GM19193 (cell line): ENCODE results near the gene PRAMEF7.
"Not testable (repeated sequence)": the region's sequence is repeated elsewhere in the genome, so short reads cannot be mapped to it uniquely, and the experiment has no call there.

Source experiments
- POLR2A ChIP-seq: IDR thresholded peaks from 4 replicates; pipeline ENCODE4 v1.6.1; 2011; ENCODE audit not compliant: insufficient read depth, insufficient read length; ENCODE audit errors: extremely low read depth

PRAMEF7 gene

DNA sequence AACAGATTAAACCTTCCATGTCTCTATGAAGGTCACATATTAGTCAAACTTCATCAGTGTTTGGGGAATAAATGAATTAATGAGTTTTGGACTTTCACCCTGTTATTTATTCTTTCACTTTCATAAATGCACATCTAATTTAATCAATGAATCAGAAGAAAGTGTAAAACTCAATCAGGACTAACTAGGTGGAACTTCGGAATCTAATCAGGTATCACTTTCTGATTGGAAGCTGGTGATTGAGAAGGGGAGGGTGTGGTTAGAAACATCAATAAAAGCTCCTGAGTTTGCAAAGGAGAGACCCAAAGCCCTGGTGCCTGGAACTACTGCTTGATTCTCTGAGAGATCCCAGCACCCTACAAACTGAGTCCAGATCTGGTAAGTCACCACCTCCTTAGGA lies at the start of gene PRAMEF7:
Gene PRAMEF7, plus strand, starts transcription at position 301 of the 400 bp plus-strand sequence. CDS start 1,083 bp downstream, outside the sequence.
- not testable (repeated sequence) for TF ChIP-seq POLR2A

DNA sequence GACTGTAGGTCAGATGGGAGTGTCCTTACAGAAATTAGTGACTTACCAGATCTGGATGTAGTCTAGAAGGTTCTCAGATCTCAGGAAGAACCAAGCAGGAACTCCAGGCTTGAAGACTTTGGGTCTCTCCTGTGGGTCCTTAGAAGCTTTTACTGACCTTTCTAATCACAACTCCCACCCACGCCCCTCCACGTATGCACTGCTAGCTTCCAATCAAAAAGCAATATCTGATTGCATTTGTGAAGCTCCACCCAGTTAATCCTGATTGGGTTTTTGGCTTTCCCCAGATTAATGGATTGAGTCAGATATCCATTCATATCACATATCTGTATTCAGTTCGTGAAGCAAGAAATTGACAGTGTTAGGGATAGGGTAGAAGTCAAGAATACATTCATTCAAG lies 30.3 kb upstream of the PRAMEF7 start, which contains the start of gene PRAMEF4:
Gene PRAMEF4, minus strand, starts transcription at position 101 of the 400 bp plus-strand sequence. CDS start 2,807 bp downstream, outside the sequence.
- TF ChIP-seq POLR2A = not testable (repeated sequence)

DNA sequence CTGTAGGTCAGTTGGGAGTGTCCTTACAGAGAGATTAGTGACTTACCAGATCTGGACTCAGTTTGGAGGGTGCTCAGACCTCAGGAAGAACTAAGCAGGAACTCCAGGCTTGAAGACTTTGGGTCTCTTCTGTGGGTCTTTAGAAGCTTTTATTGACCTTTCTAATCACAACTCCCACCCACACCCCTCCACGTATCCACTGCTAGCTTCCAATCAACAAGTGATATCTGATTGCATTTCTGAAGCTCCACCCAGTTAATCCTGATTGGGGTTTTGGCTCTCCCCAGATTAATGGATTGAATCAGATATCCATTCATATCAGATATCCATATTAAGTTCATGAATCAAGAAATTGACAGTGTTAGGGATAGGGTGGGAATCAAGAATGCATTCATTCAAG lies 18.2 kb upstream of the PRAMEF7 start, which contains the start of gene PRAMEF10:
Gene PRAMEF10, minus strand, starts transcription at position 101 of the 400 bp plus-strand sequence. CDS start 2,423 bp downstream, outside the sequence.
- TF ChIP-seq POLR2A = not testable (repeated sequence)

DNA sequence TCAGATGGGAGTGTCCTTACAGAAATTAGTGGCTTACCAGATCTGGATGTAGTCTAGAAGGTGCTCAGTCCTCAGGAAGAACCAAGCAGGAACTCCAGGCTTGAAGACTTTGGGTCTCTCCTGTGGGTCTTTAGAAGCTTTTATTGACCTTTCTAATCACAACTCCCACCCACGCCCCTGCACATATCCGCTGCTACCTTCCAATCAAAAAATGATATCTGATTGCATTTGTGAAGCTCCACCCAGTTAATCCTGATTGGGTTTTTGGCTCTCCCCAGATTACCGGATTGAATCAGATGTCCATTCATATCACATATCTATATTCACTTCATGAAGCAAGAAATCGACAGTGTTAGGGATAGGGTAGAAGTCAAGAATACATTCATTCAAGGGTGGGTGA lies 31.1 kb downstream of the PRAMEF7 start, which contains the start of gene PRAMEF6:
Gene PRAMEF6, minus strand, starts transcription at position 101 of the 400 bp plus-strand sequence. CDS start 5,062 bp downstream, outside the sequence.
- TF ChIP-seq POLR2A = not testable (repeated sequence)
